NCI-H128 (cell line): ENCODE results near the gene FMO1.
A peak's percentile ranks its signal among the peaks of the same experiment; 100 is the strongest.
"Not testable (repeated sequence)": the region's sequence is repeated elsewhere in the genome, so short reads cannot be mapped to it uniquely, and the experiment has no call there.

ENCODE experiments used
- DNase-seq: peaks from one replicate; lab custom pipeline; 2025; ENCODE audit not compliant: unreplicated experiment; lab: John Stamatoyannopoulos, UW

Gene FMO1

DNA sequence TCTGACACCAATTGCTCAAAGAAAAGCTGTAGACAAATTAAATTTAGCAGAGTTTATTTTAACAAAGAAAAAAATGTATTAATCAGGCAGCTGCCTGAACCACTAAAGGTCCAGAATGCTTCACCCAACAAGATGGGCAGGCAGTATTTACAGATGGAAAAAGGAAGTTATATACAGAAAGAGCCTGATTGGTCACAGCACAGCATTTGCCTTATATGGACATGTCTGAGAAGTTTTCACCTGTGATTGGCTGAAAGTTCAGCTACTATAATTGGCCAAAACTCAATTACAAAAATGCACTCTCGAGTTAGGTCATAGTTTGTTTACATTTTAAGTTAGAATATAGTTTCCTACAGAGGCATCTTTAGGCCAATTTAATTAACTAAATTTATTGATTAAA is 15.1 kb upstream of the FMO1 start:
- DNase-seq, result no peak

DNA sequence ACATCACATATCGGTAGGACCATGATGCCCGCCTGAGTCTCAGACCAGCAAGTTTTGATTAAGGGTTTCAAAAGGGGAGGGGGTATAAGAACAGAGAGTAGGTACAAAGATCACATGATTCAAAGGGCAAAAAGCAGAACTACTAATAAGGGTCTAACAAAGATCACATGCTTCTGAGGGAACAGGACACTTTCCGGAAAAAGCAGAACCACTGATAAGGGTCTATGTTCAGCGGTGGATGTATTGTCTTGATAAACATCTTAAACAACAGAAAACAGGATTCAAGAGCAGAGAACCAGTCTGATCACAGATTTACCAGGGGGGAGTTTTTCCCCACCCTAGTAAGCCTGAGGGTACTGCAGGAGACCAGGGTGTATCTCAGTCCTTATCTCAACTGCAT is 12.1 kb upstream of the FMO1 start:
- DNase-seq, result not testable (repeated sequence)

GRCh38 chr1:171243878-171244277 is 4.4 kb upstream of the FMO1 start:
- DNase-seq, result no peak

DNA sequence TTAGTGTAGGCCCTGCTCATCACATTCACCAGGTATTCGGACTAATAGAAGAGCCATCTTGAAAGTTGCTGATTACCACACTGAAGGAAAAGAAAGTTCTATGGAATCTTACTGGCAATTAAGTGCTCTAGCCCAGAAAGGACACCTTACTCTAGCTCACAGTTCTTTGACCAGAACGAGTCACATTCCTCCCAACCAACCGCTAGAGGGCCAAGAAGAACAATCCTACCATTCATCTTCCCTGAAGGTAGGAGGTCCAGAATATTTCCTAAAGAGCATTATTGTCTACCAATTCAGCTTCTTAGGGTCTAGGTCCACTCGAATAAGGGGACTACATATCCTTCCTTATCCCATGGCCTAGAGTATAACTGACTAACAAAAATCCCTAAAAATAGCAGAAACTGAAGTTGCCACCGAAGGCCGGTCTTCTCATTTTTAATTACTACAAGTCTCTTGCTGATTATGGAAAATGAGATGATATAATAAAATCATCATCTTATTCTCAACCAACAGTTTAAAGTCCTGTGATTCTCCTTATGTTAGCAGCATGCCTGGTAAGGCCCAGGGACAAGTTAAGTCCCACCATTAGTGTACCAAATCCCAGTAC is 2.7 kb upstream of the FMO1 start:
- no peak for DNase-seq

- no peak for DNase-seq
Measured at GRCh38 chr1:171247501-171247900, 793 bp upstream of the FMO1 start.

DNA sequence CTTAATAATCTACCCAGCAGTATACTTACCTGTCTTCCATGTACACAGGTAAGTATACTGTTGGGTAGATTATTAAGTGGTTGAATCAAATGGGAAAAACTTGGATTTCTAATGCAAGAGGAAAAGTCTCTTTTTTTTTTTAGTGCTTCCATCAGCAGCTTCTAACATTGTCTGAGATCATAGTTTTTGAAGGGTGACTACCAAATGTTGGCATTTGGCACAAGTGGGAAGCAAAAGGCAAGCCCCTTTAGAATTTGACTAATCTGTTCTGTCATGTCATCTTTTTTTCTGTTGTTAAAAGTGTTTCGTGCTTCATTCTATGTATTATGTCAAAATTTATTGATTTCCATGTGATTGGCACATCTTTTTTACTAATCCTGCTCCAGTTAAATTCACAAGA is 547 bp downstream of the FMO1 start:
- no peak for DNase-seq

GRCh38 chr1:171250263-171250662 is 2.0 kb downstream of the FMO1 start:
- DNase-seq, result no peak

DNA sequence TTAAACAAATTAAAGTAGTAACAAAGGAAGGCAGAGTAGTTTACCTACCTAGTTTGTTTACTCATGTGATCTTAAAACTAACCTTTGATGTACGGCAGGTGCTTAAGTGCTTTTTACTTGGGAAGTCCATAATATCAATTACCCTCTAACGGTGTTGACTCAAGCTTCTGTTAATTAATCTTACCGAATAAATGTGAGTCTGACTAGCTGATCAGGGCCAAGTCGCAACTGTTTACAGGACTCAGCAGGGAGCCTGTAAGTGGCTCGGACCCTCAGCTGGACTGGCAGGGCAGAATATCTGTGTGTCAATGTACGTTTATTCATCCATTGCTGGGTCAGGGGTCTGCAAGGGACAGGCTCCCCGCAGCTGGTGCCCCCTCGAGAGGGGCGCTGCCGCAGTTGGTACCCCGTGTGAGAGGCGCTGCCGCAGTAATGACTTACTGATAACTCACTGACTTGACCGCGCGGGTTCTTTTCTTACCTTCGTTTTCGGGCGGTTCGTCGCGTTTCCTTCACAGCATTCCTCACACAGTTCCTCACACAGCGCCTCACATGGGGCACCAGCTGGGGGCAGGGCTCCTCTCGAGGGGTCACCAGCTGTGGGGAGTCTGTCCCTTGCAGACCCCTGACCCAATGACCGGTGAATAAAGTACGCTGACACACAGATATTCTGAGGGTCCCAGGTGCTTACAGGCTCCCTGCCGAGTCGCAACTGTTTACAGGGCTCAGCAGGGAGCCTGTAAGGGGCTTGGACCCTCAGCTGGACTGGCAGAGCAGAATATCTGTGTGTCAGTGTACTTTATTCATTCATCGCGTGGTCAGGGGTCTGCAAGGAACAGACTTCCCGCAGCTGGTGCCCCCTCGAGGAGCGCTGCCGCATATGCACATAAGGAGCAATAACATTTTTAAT is 3.0 kb downstream of the FMO1 start:
- DNase-seq, result peak; percentile 53

GRCh38 chr1:171251952-171252300 is 3.6 kb downstream of the FMO1 start:
- no peak for DNase-seq

DNA sequence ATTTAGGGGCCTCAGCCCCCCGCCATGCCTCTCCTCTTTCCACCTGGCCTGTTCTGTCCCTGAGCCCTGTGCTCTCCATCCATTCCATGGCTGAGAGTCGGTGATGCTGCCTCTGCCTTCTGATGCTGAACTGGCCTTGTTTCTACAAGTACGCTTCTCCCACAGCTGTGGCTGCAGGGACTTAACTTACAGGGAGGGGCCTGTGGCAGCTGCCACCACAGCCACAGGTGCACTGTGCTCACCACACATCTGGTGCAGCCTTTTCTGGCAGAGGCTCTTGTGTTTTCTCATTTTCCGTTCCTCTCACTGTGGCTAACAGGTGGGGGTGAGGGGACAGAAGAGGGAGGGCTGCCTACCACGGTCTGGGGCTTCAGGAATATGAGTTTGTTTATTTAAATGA is 4.2 kb downstream of the FMO1 start:
- DNase-seq, result no peak

DNA sequence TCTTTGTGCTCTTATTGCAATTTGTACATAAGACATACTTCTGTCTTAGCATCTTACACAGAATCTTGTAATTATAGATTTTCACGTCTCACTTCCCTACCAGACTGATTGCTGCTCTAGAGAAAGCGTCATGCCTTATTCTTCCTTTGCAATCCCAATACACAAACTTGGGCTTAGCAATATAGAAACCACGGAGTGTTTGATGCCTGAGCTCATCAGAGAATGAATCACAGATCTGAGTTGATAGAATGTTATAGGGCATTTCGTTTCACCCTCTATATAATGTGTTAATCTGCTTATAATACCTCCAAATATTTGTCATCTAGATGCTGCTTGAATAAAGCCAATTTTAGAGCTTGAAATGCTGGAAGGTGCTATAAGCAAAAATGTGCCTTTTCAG is 6.6 kb downstream of the FMO1 start:
- DNase-seq, result no peak

DNA sequence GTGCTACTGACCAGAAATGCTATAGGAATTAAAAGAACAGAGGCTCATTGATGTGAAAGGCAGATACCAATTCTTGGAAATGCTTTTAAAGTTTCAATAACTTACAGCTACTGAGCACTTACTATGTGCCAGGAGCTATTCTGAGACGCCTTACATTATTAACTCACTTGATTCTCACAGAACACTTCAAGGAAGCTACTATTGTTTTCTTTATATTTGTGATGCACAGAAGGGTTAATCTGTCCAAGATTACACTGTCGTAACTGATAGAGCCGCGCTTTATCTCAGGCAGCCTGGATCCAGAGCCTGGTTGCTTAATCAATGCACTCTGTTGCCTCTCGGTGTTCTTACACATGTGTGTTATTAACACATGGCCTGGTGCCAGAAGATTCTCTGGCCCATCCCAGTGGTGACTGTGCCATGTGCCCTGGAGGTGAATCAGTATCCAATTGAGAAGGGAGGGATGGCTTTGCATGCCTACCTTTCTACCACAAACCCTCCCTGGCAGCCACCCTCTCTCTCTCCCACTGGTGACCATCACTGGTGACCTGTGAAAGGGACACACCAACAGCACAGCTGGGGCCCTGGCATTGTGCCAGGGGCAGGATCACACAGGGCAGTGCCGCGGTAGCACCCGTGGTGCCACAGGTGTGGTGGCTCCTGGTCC is 8.8 kb downstream of the FMO1 start:
- no peak for DNase-seq

GRCh38 chr1:171257607-171258076 is 9.3 kb downstream of the FMO1 start:
- no peak for DNase-seq

DNA sequence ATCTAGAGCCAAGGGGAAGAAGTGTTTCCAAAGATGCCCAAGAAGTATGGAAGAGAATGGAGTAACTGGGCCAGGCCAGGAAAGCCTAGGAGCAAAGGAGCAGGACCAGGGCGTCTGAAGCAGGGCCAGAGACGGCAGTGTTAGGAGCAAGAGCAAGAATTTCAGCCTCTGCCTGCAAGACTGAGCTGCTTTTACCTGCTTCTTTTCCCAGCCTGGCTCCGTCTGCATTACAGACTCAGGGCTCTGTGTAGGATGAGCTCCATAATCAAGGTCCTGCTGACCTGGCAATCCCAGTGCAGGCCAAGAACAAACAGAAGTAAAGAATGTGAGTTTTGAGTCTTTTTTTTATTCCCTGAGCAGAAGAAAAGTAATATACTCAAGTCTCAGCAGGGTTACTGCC is 10.1 kb downstream of the FMO1 start:
- DNase-seq, result no peak

GRCh38 chr1:171258943-171259342 is 10.6 kb downstream of the FMO1 start:
- no peak for DNase-seq

GRCh38 chr1:171261336-171261735 is 13.0 kb downstream of the FMO1 start:
- DNase-seq, result no peak

GRCh38 chr1:171263901-171264300 is 15.6 kb downstream of the FMO1 start:
- no peak for DNase-seq

DNA sequence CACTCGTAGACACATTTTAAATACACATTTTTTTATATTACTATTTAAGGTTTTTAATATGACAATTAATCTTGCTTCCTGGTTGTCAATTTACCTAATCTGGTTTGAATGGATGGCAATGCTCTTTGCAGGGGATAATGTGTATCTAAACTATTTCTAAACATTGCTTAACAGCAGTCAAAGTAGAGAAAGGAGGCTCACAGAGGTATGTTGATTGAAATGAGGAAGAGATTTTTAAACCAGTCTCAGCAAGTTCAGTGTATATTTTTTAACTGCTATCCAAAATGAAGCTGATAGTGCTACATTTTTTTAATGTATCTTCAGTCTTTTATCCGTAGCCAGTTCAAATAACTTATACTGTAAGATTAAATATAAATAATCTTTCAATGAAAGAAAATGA is 17.4 kb downstream of the FMO1 start:
- no peak for DNase-seq

DNA sequence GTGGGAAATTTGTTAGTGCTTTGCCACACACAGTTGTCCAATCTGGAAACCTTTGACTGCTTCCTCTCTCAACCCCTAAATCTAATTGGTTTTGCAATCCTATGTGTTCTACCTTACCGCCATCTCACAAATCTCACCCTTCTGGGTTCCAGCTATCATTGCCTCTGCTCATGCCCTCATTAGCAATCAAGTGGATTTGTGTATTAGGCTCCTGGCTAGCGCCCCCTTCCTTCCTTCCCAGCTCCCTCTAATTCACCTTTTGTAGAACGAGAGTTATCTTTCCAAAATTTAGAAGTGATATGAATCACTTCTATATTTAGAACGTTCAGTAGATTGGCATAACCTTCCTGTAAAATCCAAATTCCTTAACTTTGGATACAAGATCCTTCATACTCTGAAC is 18.6 kb downstream of the FMO1 start:
- no peak for DNase-seq

GRCh38 chr1:171267391-171267790 is 19.1 kb downstream of the FMO1 start:
- no peak for DNase-seq

DNA sequence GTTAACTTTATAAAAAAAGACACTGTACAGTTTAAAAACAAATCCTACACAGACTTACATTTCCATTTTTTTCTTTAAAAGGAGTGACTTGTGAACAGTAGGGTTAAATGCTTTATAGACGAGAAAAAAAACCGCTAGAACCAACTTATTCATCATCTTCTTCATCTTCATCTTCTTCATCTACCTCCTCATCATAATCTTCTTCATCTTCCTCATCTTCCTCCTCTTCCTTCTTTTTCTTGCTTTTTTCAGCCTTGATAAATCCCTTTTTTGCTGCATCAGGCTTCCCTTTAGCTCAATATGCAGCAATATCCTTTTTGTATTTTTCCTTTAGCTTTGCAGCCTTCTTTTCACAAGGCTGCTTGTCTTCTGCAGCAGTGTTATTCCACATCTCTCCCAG is 22.5 kb downstream of the FMO1 start:
- no peak for DNase-seq

GRCh38 chr1:171277534-171277933 is 29.2 kb downstream of the FMO1 start:
- DNase-seq, result no peak
